Kidney epithelial cell (primary cell): Measurements from ENCODE around the gene GSTA2. TPM values are rescaled to one million over a fixed set of nuclear protein-coding genes. Genes with fewer than 3 reads are reported as not detected.
"Not testable (repeated sequence)": the region's sequence is repeated elsewhere in the genome, so short reads cannot be mapped to it uniquely, and the experiment has no call there.

Experiments
- DNase-seq: peaks from one replicate; pipeline ENCODE4 v3.0.0-alpha.2; 2010; ENCODE audit warnings: low read depth
- H3K27me3 ChIP-seq: 2 replicates; pipeline ENCODE4 v1.6.0; 2011; ENCODE audit warnings: low read length; ENCODE audit not compliant: control insufficient read depth, insufficient read depth
- H3K36me3 ChIP-seq: 2 replicates; pipeline ENCODE4 v1.5.1; 2011; ENCODE audit warnings: low read length; ENCODE audit not compliant: control insufficient read depth, insufficient read depth
- H3K4me3 ChIP-seq: 2 replicates; pipeline ENCODE4 v1.5.1; 2011; ENCODE audit warnings: low read depth, mild to moderate bottlenecking, control low read depth, low read length
- total RNA-seq: library from RNA; depleted of rRNA; stranded (reverse); fragments of >200 nt; gene quantifications from 2 replicates; pipeline ENCODE4 v1.2.3, GENCODE V29; 2015
- TF ChIP-seq, protein P1 (sequence below): IDR thresholded peaks from 2 replicates; pipeline ENCODE4 v1.5.1; 2011; ENCODE audit warnings: mild to moderate bottlenecking, moderate library complexity, low read length, control low read depth, inconsistent platforms; ENCODE audit not compliant: insufficient read depth, poor library complexity, severe bottlenecking

Gene GSTA2
- total RNA-seq, 1 donor from 2014 or later = not detected

DNA sequence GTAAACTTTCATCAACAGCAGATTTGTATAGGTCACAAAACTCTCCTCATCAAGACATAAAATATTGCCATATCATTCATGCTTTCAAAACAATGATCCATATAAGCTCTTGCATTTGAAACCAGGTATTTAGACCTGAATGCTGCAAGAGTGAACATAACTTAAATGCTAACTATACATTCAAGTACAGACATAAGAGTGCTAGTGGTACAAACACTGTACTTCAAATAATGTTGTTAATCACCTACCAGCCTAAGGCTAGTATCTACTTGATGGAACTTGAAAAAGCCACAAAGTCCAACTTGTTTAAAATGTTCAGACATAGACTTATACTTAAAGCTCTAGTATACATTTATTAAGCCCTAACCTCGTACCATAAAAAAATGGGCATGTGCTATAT, 16.0 kb upstream of the GSTA2 start:
- Histone ChIP-seq H3K36me3 (no peaks in the 10 kb centered on the region), H3K27me3 (no peaks in the 10 kb centered on the region), H3K4me3 (no peak overlapping the region)
- DNase-seq = no peak
- TF ChIP-seq, protein P1, sequence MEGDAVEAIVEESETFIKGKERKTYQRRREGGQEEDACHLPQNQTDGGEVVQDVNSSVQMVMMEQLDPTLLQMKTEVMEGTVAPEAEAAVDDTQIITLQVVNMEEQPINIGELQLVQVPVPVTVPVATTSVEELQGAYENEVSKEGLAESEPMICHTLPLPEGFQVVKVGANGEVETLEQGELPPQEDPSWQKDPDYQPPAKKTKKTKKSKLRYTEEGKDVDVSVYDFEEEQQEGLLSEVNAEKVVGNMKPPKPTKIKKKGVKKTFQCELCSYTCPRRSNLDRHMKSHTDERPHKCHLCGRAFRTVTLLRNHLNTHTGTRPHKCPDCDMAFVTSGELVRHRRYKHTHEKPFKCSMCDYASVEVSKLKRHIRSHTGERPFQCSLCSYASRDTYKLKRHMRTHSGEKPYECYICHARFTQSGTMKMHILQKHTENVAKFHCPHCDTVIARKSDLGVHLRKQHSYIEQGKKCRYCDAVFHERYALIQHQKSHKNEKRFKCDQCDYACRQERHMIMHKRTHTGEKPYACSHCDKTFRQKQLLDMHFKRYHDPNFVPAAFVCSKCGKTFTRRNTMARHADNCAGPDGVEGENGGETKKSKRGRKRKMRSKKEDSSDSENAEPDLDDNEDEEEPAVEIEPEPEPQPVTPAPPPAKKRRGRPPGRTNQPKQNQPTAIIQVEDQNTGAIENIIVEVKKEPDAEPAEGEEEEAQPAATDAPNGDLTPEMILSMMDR = no peak

- not testable (repeated sequence) for DNase-seq, H3K4me3 ChIP-seq, H3K27me3 ChIP-seq, H3K36me3 ChIP-seq
Measured at GRCh38 chr6:52776711-52777351, 13.6 kb upstream of the GSTA2 start.

DNA sequence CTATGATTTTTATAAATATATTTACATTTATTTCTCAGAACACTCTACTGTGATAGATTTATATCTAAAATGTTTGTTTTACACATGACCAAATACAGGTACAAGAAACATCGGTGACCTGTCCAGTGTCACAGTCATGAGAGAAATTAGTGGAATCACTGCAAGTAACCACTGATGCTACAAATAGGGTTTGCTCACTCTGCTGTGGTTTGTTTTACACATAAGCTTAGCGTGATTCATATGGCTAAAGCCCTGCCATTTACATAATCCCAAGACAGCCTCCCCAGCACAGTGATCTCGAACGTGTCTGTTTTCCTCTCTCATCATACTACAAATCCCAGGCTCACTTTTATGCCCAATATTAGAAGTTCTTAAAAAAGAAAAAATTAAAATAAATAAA, 6.1 kb upstream of the GSTA2 start:
- H3K36me3 ChIP-seq, DNase-seq, H3K27me3 ChIP-seq, H3K4me3 ChIP-seq: not testable (repeated sequence)

- not testable (repeated sequence) for H3K36me3 ChIP-seq, H3K27me3 ChIP-seq, DNase-seq, H3K4me3 ChIP-seq
Measured at GRCh38 chr6:52767658-52768057, 4.4 kb upstream of the GSTA2 start.

GRCh38 chr6:52761673-52762491, 1.4 kb downstream of the GSTA2 start:
- H3K27me3 ChIP-seq, DNase-seq, H3K36me3 ChIP-seq: not testable (repeated sequence)

DNA sequence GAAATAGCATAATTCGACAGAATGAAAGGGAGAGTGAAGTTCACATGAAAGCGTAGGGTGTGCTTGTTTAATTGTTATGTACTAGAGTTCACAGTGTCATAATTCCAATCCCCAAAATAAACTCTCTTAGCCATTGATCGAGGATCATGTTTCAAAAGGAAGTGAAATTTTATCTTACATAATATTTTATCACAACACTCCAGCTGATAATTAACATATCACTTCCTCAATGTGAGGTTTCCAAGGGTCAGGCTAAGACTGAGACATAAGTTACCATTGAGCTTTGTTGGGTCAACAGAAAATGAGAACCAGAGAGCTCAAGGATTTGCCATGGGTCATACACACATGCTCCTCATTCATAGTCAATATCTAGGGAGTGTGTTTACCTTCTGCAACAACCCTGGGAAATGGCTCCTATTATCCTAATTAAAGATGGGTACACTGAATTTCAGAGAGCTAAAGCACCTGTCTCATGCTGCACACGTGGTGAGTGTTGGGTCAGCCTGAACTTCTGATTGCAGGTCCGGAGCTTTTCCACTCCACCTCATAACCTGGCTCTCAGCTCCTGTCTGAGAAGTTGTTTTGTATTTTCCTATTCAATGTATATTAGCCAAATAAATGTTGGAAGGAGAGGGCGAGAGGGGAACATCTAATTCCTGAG, 3.0 kb downstream of the GSTA2 start:
- H3K36me3 ChIP-seq = no peaks in the 10 kb centered on the region
- DNase-seq = no peak
- H3K4me3 ChIP-seq = no peak overlapping the region
- H3K27me3 ChIP-seq = no peaks in the 10 kb centered on the region
- TF ChIP-seq, protein P1 = no peak

More at GRCh38 chr6:52761673-52762491, 1.4 kb downstream of the GSTA2 start:
- not testable (repeated sequence) for H3K4me3 ChIP-seq

GRCh38 chr6:52759085-52759484, 4.2 kb downstream of the GSTA2 start:
- no peaks in the 10 kb centered on the region for H3K27me3 ChIP-seq
- TF ChIP-seq, protein P1 = no peak
- no peak for DNase-seq
- no peak overlapping the region for H3K4me3 ChIP-seq
- H3K36me3 ChIP-seq = no peaks in the 10 kb centered on the region

GRCh38 chr6:52757651-52758338, 5.5 kb downstream of the GSTA2 start:
- not testable (repeated sequence) for H3K27me3 ChIP-seq, DNase-seq, H3K36me3 ChIP-seq, H3K4me3 ChIP-seq
